Neural cell (in vitro differentiated cells): ENCODE results near the gene GALNT14. TPM values are rescaled to one million over a fixed set of nuclear protein-coding genes. Genes with fewer than 3 reads are reported as not detected.

Experiments
- H2AFZ ChIP-seq: fragments of 200-600, 300-800 bp; sonication (generic), shearing (Covaris generic); 2 replicates; pipeline ENCODE4 v1.6.0; 2014; ENCODE audit warnings: low read depth, mild to moderate bottlenecking, antibody characterized with exemption, low read length, moderate library complexity
- H3F3A ChIP-seq: fragments of 200-600 bp; shearing (Covaris generic); 2 replicates; pipeline ENCODE4 v1.6.1; 2016; ENCODE audit warnings: mild to moderate bottlenecking, moderate library complexity, mixed read lengths, antibody characterized with exemption, low read length; ENCODE audit not compliant: insufficient read depth, poor library complexity, severe bottlenecking
- H3K27ac ChIP-seq: fragments of 200-600, 300-800 bp; sonication (generic), shearing (Covaris generic); 2 replicates; pipeline ENCODE4 v1.5.1; 2014; ENCODE audit warnings: mild to moderate bottlenecking, low read length, moderate library complexity
- H3K27me3 ChIP-seq: fragments of 300-800, 200-600 bp; sonication (generic), shearing (Covaris generic); 2 replicates; pipeline ENCODE4 v1.6.0; 2014; ENCODE audit warnings: mild to moderate bottlenecking, low read depth, low read length, moderate library complexity; ENCODE audit not compliant: insufficient read depth
- H3K36me3 ChIP-seq: fragments of 300-800, 200-600 bp; sonication (generic), shearing (Covaris generic); 2 replicates; pipeline ENCODE4 v1.5.1; 2014; ENCODE audit warnings: mild to moderate bottlenecking, antibody characterized with exemption, low read length, moderate library complexity; ENCODE audit not compliant: insufficient read depth
- H3K4me2 ChIP-seq: fragments of 300-800, 200-600 bp; sonication (generic), shearing (Covaris generic); 2 replicates; pipeline ENCODE4 v1.6.0; 2014; ENCODE audit warnings: mild to moderate bottlenecking, low read length
- H3K4me3 ChIP-seq: fragments of 300-800, 200-600 bp; sonication (generic), shearing (Covaris generic); 2 replicates; pipeline ENCODE4 v1.5.1; 2014; ENCODE audit warnings: mild to moderate bottlenecking, low read length, moderate library complexity
- H3K79me2 ChIP-seq: fragments of 200-600 bp; shearing (Covaris generic); replicated peaks from 2 replicates; pipeline ENCODE4 v1.6.0; 2014; ENCODE audit warnings: mild to moderate bottlenecking, low read length, moderate library complexity; ENCODE audit not compliant: insufficient read depth
- H3K9ac ChIP-seq: fragments of 300-800, 200-600 bp; sonication (generic), shearing (Covaris generic); 2 replicates; pipeline ENCODE4 v1.6.1; 2016; ENCODE audit warnings: mild to moderate bottlenecking, low read length, mixed read lengths
- H3K9me2 ChIP-seq: fragments of 200-600 bp; shearing (Covaris generic); 2 replicates; pipeline ENCODE4 v1.6.1; 2016; ENCODE audit warnings: mild to moderate bottlenecking, low read length, mixed read lengths; ENCODE audit not compliant: insufficient read depth
- H3K9me3 ChIP-seq: fragments of 200-600, 300-800 bp; sonication (generic), shearing (Covaris generic); 2 replicates; pipeline ENCODE4 v1.6.1; 2016; ENCODE audit warnings: mild to moderate bottlenecking, mixed run types, low read length, moderate library complexity, mixed read lengths
- H4K20me1 ChIP-seq: fragments of 200-600 bp; shearing (Covaris generic); 2 replicates; pipeline ENCODE4 v1.6.1; 2016; ENCODE audit warnings: mild to moderate bottlenecking, mixed run types; ENCODE audit not compliant: insufficient read depth
- EP300 ChIP-seq: fragments of 450-650 bp; conservative IDR thresholded peaks from 2 replicates; pipeline ENCODE4 v1.6.1; 2014; ENCODE audit warnings: antibody characterized with exemption, mild to moderate bottlenecking, moderate library complexity; ENCODE audit not compliant: poor library complexity, severe bottlenecking
- EZH2 ChIP-seq: fragments of 200-600, 300-800 bp; shearing (Covaris generic), sonication (generic); IDR thresholded peaks from 2 replicates; pipeline ENCODE4 v1.6.1; 2014; ENCODE audit warnings: antibody characterized with exemption, low read length, borderline replicate concordance, mild to moderate bottlenecking; ENCODE audit not compliant: insufficient read depth, poor library complexity, severe bottlenecking
- MXI1 ChIP-seq: fragments of 450-650 bp; conservative IDR thresholded peaks from 2 replicates; pipeline ENCODE4 v1.6.1; 2014; ENCODE audit warnings: antibody characterized with exemption, mild to moderate bottlenecking; ENCODE audit not compliant: poor library complexity, severe bottlenecking
- POLR2AphosphoS5 ChIP-seq: IDR thresholded peaks from 2 replicates; pipeline ENCODE4 v1.6.1; 2012
- RAD21 ChIP-seq: fragments of 450-650 bp; conservative IDR thresholded peaks from 2 replicates; pipeline ENCODE4 v1.6.1; 2014; ENCODE audit warnings: antibody characterized with exemption, mild to moderate bottlenecking, moderate library complexity
- SMC3 ChIP-seq: fragments of 450-650 bp; conservative IDR thresholded peaks from 2 replicates; pipeline ENCODE4 v1.6.1; 2014; ENCODE audit warnings: antibody characterized with exemption, mild to moderate bottlenecking, moderate library complexity; ENCODE audit not compliant: poor library complexity
- TAF1 ChIP-seq: IDR thresholded peaks from 2 replicates; pipeline ENCODE4 v1.6.1; 2012; ENCODE audit warnings: low read depth
- polyA plus RNA-seq: library from polyadenylated mRNA; depleted of rRNA; stranded (reverse); fragments of >200 nt; gene quantifications from 2 replicates; pipeline ENCODE4 v1.2.3, GENCODE V29; 2014
- TF ChIP-seq, protein P1 (sequence below): IDR thresholded peaks from 2 replicates; pipeline ENCODE4 v1.6.1; 2012; ENCODE audit warnings: borderline replicate concordance
- TF ChIP-seq, protein P2 (sequence below): fragments of 450-650 bp; IDR thresholded peaks from 2 replicates; pipeline ENCODE4 v1.5.1; 2014; ENCODE audit warnings: antibody characterized with exemption, mild to moderate bottlenecking, moderate library complexity; ENCODE audit not compliant: poor library complexity, severe bottlenecking

GALNT14 gene
- polyA plus RNA-seq, 1 donor from 2014 or later: 15.9 TPM

DNA sequence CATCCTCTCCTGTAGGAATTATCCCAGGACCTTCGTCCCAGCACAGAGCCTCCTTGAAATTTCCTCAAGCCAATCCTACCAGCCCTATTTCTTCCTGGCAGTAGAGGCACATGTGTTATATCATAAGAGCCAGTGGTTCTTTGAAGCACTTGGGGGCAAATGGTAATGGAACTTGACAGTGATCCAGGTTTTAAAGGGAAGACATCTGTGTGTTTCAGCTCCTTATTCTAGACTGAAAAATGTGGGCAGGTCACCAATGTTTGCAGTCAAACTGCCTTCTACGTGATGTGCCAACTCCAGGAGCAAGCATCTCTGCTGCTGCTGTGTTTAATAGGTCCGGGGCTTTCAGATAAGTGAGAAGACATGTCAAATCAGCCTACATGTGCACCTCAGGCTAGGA is 157.1 kb downstream of the GALNT14 start:
- no peaks in the 10 kb centered on the region for H3K9me2 ChIP-seq
- H4K20me1 ChIP-seq: no peaks in the 10 kb centered on the region
- H3K27ac ChIP-seq: no peak overlapping the region
- no peaks in the 10 kb centered on the region for H3K79me2 ChIP-seq
- no peaks in the 10 kb centered on the region for H3K36me3 ChIP-seq
- H3K9me3 ChIP-seq: no peaks in the 10 kb centered on the region
- TF ChIP-seq, protein P1, sequence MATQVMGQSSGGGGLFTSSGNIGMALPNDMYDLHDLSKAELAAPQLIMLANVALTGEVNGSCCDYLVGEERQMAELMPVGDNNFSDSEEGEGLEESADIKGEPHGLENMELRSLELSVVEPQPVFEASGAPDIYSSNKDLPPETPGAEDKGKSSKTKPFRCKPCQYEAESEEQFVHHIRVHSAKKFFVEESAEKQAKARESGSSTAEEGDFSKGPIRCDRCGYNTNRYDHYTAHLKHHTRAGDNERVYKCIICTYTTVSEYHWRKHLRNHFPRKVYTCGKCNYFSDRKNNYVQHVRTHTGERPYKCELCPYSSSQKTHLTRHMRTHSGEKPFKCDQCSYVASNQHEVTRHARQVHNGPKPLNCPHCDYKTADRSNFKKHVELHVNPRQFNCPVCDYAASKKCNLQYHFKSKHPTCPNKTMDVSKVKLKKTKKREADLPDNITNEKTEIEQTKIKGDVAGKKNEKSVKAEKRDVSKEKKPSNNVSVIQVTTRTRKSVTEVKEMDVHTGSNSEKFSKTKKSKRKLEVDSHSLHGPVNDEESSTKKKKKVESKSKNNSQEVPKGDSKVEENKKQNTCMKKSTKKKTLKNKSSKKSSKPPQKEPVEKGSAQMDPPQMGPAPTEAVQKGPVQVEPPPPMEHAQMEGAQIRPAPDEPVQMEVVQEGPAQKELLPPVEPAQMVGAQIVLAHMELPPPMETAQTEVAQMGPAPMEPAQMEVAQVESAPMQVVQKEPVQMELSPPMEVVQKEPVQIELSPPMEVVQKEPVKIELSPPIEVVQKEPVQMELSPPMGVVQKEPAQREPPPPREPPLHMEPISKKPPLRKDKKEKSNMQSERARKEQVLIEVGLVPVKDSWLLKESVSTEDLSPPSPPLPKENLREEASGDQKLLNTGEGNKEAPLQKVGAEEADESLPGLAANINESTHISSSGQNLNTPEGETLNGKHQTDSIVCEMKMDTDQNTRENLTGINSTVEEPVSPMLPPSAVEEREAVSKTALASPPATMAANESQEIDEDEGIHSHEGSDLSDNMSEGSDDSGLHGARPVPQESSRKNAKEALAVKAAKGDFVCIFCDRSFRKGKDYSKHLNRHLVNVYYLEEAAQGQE: no peak
- TF ChIP-seq MXI1: no peak
- TF ChIP-seq POLR2AphosphoS5: no peak
- TF ChIP-seq RAD21: no peak
- no peak for TF ChIP-seq EP300
- no peak for TF ChIP-seq EZH2
- TF ChIP-seq TAF1: no peak
- TF ChIP-seq SMC3: no peak
- TF ChIP-seq, protein P2, sequence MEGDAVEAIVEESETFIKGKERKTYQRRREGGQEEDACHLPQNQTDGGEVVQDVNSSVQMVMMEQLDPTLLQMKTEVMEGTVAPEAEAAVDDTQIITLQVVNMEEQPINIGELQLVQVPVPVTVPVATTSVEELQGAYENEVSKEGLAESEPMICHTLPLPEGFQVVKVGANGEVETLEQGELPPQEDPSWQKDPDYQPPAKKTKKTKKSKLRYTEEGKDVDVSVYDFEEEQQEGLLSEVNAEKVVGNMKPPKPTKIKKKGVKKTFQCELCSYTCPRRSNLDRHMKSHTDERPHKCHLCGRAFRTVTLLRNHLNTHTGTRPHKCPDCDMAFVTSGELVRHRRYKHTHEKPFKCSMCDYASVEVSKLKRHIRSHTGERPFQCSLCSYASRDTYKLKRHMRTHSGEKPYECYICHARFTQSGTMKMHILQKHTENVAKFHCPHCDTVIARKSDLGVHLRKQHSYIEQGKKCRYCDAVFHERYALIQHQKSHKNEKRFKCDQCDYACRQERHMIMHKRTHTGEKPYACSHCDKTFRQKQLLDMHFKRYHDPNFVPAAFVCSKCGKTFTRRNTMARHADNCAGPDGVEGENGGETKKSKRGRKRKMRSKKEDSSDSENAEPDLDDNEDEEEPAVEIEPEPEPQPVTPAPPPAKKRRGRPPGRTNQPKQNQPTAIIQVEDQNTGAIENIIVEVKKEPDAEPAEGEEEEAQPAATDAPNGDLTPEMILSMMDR: no peak
- no peak overlapping the region for H3K4me2 ChIP-seq
- H2AFZ ChIP-seq: no peak overlapping the region
- no peak overlapping the region for H3K9ac ChIP-seq
- no peaks in the 10 kb centered on the region for H3F3A ChIP-seq
- H3K27me3 ChIP-seq: no peaks in the 10 kb centered on the region
- H3K4me3 ChIP-seq: no peak overlapping the region

DNA sequence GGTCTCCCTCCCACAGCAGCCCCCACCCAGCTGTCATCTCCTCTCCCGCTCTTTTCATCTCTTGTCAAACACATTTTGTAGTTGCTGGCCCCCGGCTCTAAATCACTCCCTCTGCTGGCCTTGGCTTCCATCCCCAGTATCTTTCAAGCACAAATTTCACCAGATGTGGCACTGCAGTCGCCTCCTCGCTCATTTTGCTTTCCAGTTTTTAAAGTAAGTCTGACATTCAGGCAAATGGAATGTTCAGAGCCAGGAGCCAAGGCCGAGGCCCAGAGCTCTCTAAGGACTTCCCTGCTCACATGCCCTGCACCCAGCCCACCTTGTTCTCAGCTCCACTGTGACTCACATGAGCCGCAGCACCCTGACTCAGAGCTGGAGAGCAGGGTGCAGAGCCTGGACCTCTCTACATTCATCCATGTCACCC is 158.4 kb downstream of the GALNT14 start:
- Histone ChIP-seq H3K27me3 (no peaks in the 10 kb centered on the region), H3K27ac (no peak overlapping the region), H3K9ac (no peak overlapping the region), H3K9me2 (no peaks in the 10 kb centered on the region), H3K9me3 (no peaks in the 10 kb centered on the region), H4K20me1 (no peaks in the 10 kb centered on the region), H3K4me3 (no peak overlapping the region), H3K79me2 (no peaks in the 10 kb centered on the region), H2AFZ (no peak overlapping the region), H3F3A (no peaks in the 10 kb centered on the region), H3K4me2 (no peak overlapping the region), H3K36me3 (no peaks in the 10 kb centered on the region)
- TF ChIP-seq EZH2: no peak
- TF ChIP-seq POLR2AphosphoS5: no peak
- TF ChIP-seq, protein P2: no peak
- no peak for TF ChIP-seq TAF1
- no peak for TF ChIP-seq MXI1
- TF ChIP-seq, protein P1: no peak
- TF ChIP-seq EP300: no peak
- TF ChIP-seq RAD21: no peak
- no peak for TF ChIP-seq SMC3
